ENCODE results near the gene PPP1R9B. TPM values are rescaled to one million over a fixed set of nuclear protein-coding genes. Genes with fewer than 3 reads are reported as not detected.

Gene PPP1R9B
- total and polyA plus RNA-seq, 2 of the 8 experiments (the other 6 are each of a cell fraction or from before 2014, with no cell fraction given) = 5.2 to 13.1 TPM

DNA sequence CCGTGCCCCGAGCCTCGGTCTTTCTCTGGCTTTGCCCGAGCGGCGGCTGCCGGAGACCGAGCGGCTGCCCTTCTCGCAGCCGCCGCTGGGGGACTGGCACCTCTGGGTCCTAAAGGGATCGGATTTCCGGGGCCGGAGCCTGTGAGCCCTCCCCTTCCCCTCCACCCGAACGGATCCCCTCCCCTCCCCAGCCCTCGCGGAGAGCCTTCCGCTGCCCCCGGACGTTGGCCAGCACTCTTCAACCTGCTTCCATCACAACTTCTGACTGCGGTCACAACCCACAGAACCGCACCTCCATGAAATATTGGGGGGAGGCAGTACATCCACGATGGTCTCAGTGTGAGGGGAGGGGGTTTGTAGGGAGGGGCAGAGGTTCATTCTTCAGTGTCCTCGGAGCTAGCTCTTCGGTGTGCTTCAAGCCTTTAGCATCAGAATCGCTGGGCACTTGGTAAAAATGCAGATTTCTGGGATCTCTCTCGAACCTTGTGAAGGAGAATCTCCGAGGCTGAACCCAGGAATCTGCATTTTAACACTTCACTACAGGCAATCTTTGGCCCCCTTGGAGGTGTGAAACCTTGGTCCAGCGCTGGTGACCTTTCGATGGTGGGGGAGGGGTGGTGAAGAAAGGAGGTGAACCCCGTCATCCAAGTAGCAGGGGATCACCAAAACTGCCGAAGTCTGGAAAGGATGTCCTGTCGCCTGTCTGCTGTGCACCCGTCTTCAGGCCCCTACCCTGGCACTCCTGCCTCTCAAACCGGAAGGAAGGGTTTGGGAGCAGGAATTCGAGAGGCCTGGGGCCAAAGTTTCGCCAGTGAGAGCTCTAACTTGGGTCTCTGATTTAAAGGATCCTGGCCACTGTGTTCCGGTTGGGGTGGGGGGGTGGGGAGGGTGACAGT, 812 bp upstream of the PPP1R9B start (continued):
- TF ChIP-seq EP300 (IDR thresholded peaks at IDR 0.05; ENCODE audit: borderline replicate concordance in 1 of 2, low read depth in 2 of 2, low read length in 2 of 2) (0 out of 3 replicates have a peak, but pooled peaks of 1 of the 2 experiments have one; percentile 17), GTF2F1 (IDR thresholded peaks at IDR 0.05; ENCODE audit: borderline replicate concordance, low read depth, low read length) (no peak), FOSL1 (IDR thresholded peaks at IDR 0.05; ENCODE audit: insufficient read depth, low read depth, low read length) (peak; percentile 97), GABPA (IDR thresholded peaks at IDR 0.05; ENCODE audit: borderline replicate concordance, insufficient read depth, low read length) (no peak), POU5F1 (IDR thresholded peaks at IDR 0.05; ENCODE audit: low read depth, low read length) (no peak), RFX5 (IDR thresholded peaks at IDR 0.05; ENCODE audit: borderline replicate concordance, low read depth, low read length) (no peak), EZH2 (IDR thresholded peaks at IDR 0.05; ENCODE audit: low read depth, low read length, severe bottlenecking) (no peak), CHD1 (IDR thresholded peaks at IDR 0.05; ENCODE audit: low read depth, low read length) (no peak)
- TF ChIP-seq, protein P1, sequence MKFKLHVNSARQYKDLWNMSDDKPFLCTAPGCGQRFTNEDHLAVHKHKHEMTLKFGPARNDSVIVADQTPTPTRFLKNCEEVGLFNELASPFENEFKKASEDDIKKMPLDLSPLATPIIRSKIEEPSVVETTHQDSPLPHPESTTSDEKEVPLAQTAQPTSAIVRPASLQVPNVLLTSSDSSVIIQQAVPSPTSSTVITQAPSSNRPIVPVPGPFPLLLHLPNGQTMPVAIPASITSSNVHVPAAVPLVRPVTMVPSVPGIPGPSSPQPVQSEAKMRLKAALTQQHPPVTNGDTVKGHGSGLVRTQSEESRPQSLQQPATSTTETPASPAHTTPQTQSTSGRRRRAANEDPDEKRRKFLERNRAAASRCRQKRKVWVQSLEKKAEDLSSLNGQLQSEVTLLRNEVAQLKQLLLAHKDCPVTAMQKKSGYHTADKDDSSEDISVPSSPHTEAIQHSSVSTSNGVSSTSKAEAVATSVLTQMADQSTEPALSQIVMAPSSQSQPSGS (IDR thresholded peaks at IDR 0.05; ENCODE audit: low read length) = no peak
